Cortex of kidney (tissue), 1 donor: ENCODE measurements around the gene UBE4A.

Source experiments
- DNase-seq: peaks from one replicate; lab custom pipeline; 2025; lab: John Stamatoyannopoulos, UW

Gene UBE4A

GRCh38 chr11:118437208-118438125 lies 78.1 kb downstream of the UBE4A start:
- DNase-seq = no peak

GRCh38 chr11:118438314-118438931 lies 79.0 kb downstream of the UBE4A start:
- no peak for DNase-seq

DNA sequence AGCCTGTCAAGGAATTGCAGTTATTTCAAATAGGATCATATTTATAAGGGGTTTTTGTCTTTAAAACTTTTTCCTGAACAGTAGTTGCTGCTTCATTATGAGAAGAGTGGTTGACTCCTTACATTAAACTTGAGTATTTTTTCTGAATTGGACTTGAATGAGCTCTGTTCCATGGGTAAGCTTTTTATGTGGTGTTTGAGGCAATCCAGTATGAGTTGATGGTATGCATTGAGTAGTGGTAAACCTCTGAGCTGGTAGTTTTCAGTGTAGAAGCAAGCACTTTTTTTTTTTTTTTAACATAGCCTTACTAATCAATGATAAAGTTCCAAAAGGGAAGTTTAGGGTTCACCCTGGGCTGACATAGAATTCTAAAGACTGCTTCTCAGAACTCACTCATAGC lies 80.2 kb downstream of the UBE4A start:
- no peak for DNase-seq

DNA sequence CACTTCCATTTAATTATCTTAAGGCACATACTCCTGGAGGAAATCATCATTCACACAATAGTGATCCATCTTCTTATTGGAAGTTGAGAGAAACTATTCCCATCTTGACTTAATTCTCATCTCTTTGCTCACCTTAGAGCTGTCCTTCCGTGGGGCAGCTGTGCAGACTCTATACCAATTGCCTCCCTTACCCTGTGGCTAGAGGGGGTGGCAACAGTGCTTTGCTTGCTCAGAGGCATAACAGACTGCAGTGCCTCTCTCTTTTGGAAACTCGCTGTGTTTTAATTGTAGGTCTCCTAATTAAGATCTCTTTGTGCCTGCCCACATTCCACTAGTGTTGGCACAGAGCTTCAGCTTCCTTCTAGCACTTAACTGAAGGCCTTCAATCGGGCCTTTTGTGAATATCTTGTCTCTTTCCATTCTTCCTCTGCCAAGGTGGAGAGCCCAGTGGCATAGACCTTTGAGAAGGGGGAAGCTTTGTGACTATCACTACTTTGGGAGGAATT lies 82.4 kb downstream of the UBE4A start:
- DNase-seq = no peak

GRCh38 chr11:118442301-118442700 lies 82.9 kb downstream of the UBE4A start:
- no peak for DNase-seq

GRCh38 chr11:118442908-118443589 lies 83.6 kb downstream of the UBE4A start:
- no peak for DNase-seq

GRCh38 chr11:118443590-118444218 lies 84.3 kb downstream of the UBE4A start:
- no peak for DNase-seq

GRCh38 chr11:118447423-118447822 lies 88.0 kb downstream of the UBE4A start:
- DNase-seq = no peak

DNA sequence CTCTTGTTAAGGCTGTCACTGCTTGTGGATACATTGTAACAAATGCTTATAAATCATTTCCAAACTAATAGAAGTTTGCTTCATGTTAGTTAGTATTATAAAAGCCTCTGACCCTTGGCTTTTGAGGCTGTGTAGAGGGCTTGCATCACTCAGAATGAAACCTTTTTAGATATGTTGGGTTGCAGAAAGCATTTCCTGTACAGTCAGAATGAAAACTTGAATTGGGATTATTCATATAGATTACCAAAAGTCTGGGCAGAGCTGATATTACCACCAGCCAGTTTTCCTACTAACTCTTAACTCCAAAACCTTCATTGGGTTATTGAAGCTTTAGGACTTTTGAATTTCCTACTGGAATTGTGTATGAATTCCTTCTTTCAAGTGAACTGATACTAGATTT lies 88.9 kb downstream of the UBE4A start:
- DNase-seq = no peak
